Measurements from ENCODE around the gene SQOR.

Gene SQOR

DNA sequence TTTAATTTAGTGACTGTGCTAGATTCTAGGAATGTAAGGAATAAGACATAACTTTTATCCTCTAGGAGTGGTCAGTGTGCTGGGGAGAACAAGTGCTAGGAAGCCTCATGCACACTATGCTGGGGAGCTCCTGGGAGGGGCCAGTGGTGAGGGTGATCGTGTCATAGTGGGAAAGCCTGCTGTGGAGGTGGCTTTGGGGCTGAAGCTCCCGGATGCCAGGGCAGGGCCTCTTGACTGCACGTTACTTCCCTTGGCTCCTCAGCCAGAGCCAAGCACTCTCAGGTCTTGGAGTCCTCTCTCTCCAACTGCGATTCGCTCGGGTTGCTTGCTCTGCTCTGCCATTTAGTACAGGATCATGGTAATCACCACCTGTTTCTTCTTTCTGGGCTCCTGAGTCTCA, 33.6 kb downstream of the SQOR start:
- H3K36me3 ChIP-seq (ENCODE audit: control insufficient read depth, insufficient read depth, low read length) = no peaks in the 10 kb centered on the region
- H3K27me3 ChIP-seq (ENCODE audit: control insufficient read depth, insufficient read depth, low read length) = no peaks in the 10 kb centered on the region
- no peaks in the 10 kb centered on the region for H3K9me3 ChIP-seq (ENCODE audit: control insufficient read depth, insufficient read depth, low read length)
- no peak overlapping the region for H3K9ac ChIP-seq (ENCODE audit: low read depth, low read length)
- H3K4me1 ChIP-seq (ENCODE audit: control insufficient read depth, insufficient read depth, low read length) = no peaks in the 10 kb centered on the region
- H3K4me3 ChIP-seq (ENCODE audit: low read depth, low read length) = no peak overlapping the region

GRCh38 chr15:45669422-45669821, 34.6 kb downstream of the SQOR start:
- no peaks in the 10 kb centered on the region for H3K36me3 ChIP-seq (ENCODE audit: control insufficient read depth, insufficient read depth, low read length)
- H3K27me3 ChIP-seq (ENCODE audit: control insufficient read depth, insufficient read depth, low read length) = no peaks in the 10 kb centered on the region
- no peaks in the 10 kb centered on the region for H3K9me3 ChIP-seq (ENCODE audit: control insufficient read depth, insufficient read depth, low read length)
- no peaks in the 10 kb centered on the region for H3K4me1 ChIP-seq (ENCODE audit: control insufficient read depth, insufficient read depth, low read length)
- H3K4me3 ChIP-seq (ENCODE audit: low read depth, low read length) = no peak overlapping the region
- no peak overlapping the region for H3K9ac ChIP-seq (ENCODE audit: low read depth, low read length)

GRCh38 chr15:45670091-45670490, 35.3 kb downstream of the SQOR start:
- Histone ChIP-seq H3K4me1 (ENCODE audit: control insufficient read depth, insufficient read depth, low read length) (no peaks in the 10 kb centered on the region), H3K36me3 (ENCODE audit: control insufficient read depth, insufficient read depth, low read length) (no peaks in the 10 kb centered on the region), H3K9me3 (ENCODE audit: control insufficient read depth, insufficient read depth, low read length) (no peaks in the 10 kb centered on the region), H3K4me3 (ENCODE audit: low read depth, low read length) (no peak overlapping the region), H3K9ac (ENCODE audit: low read depth, low read length) (no peak overlapping the region), H3K27me3 (ENCODE audit: control insufficient read depth, insufficient read depth, low read length) (no peaks in the 10 kb centered on the region)

GRCh38 chr15:45670511-45670910, 35.7 kb downstream of the SQOR start:
- Histone ChIP-seq H3K9ac (ENCODE audit: low read depth, low read length) (no peak overlapping the region), H3K36me3 (ENCODE audit: control insufficient read depth, insufficient read depth, low read length) (no peaks in the 10 kb centered on the region), H3K4me3 (ENCODE audit: low read depth, low read length) (no peak overlapping the region), H3K9me3 (ENCODE audit: control insufficient read depth, insufficient read depth, low read length) (no peaks in the 10 kb centered on the region), H3K4me1 (ENCODE audit: control insufficient read depth, insufficient read depth, low read length) (no peaks in the 10 kb centered on the region), H3K27me3 (ENCODE audit: control insufficient read depth, insufficient read depth, low read length) (no peaks in the 10 kb centered on the region)

- Histone ChIP-seq H3K9me3 (ENCODE audit: control insufficient read depth, insufficient read depth, low read length) (no peaks in the 10 kb centered on the region), H3K36me3 (ENCODE audit: control insufficient read depth, insufficient read depth, low read length) (no peaks in the 10 kb centered on the region), H3K4me3 (ENCODE audit: low read depth, low read length) (no peak overlapping the region), H3K4me1 (ENCODE audit: control insufficient read depth, insufficient read depth, low read length) (no peaks in the 10 kb centered on the region), H3K9ac (ENCODE audit: low read depth, low read length) (no peak overlapping the region), H3K27me3 (ENCODE audit: control insufficient read depth, insufficient read depth, low read length) (no peaks in the 10 kb centered on the region)
Measured at GRCh38 chr15:45674677-45675076, 39.8 kb downstream of the SQOR start.

GRCh38 chr15:45677797-45678196, 43.0 kb downstream of the SQOR start:
- Histone ChIP-seq H3K9ac (ENCODE audit: low read depth, low read length) (no peak overlapping the region), H3K27me3 (ENCODE audit: control insufficient read depth, insufficient read depth, low read length) (no peaks in the 10 kb centered on the region), H3K4me3 (ENCODE audit: low read depth, low read length) (no peak overlapping the region), H3K4me1 (ENCODE audit: control insufficient read depth, insufficient read depth, low read length) (no peaks in the 10 kb centered on the region), H3K9me3 (ENCODE audit: control insufficient read depth, insufficient read depth, low read length) (no peaks in the 10 kb centered on the region), H3K36me3 (ENCODE audit: control insufficient read depth, insufficient read depth, low read length) (no peaks in the 10 kb centered on the region)

GRCh38 chr15:45678459-45679178, 43.8 kb downstream of the SQOR start:
- H3K4me1 ChIP-seq (ENCODE audit: control insufficient read depth, insufficient read depth, low read length) = no peaks in the 10 kb centered on the region
- H3K4me3 ChIP-seq (ENCODE audit: low read depth, low read length) = no peak overlapping the region
- no peaks in the 10 kb centered on the region for H3K36me3 ChIP-seq (ENCODE audit: control insufficient read depth, insufficient read depth, low read length)
- no peaks in the 10 kb centered on the region for H3K9me3 ChIP-seq (ENCODE audit: control insufficient read depth, insufficient read depth, low read length)
- no peak overlapping the region for H3K9ac ChIP-seq (ENCODE audit: low read depth, low read length)
- no peaks in the 10 kb centered on the region for H3K27me3 ChIP-seq (ENCODE audit: control insufficient read depth, insufficient read depth, low read length)

DNA sequence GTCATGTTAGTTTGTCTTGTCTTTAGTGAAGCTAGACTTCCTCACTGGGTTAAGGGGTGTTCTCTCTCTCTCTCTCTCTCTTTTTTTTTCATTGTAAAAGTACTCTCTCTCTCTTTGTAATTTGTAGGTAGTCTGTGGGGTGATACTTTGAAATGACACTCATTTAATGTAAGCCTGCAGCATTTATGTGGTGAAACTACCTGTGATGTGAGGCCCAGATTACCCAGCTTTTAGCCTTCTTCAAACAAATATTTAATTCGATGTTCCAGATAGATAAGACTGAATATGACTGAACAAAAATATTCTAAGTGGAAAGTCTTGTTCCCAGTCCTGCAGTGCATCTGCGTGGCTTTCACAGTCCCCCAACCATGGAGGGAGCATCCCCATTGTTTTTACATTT, 49.7 kb downstream of the SQOR start:
- no peaks in the 10 kb centered on the region for H3K36me3 ChIP-seq (ENCODE audit: control insufficient read depth, insufficient read depth, low read length)
- H3K9ac ChIP-seq (ENCODE audit: low read depth, low read length) = no peak overlapping the region
- no peak overlapping the region for H3K4me3 ChIP-seq (ENCODE audit: low read depth, low read length)

DNA sequence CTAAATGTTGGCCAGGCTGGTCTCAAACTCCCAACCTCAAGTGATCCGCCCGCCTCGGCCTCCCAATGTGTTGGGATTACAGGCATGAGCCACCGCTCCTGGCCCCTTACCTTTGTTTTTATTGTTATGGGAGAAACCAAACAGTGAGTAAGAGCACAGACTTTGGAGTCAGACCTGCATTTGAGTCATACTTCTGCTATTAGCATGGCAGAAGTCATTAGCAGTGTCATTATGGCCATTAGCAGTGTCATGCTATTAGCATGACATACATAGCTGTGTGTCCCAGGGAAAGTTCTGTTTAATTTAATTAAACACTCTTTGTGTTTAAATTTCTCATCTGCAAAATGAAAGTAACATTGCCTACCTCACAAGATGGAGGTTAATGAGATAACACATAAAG, 54.8 kb downstream of the SQOR start:
- H3K9me3 ChIP-seq (ENCODE audit: control insufficient read depth, insufficient read depth, low read length) = no peaks in the 10 kb centered on the region
- no peaks in the 10 kb centered on the region for H3K4me1 ChIP-seq (ENCODE audit: control insufficient read depth, insufficient read depth, low read length)
- H3K9ac ChIP-seq (ENCODE audit: low read depth, low read length) = no peak overlapping the region
- H3K4me3 ChIP-seq (ENCODE audit: low read depth, low read length) = no peak overlapping the region
- H3K36me3 ChIP-seq (ENCODE audit: control insufficient read depth, insufficient read depth, low read length) = no peaks in the 10 kb centered on the region
- H3K27me3 ChIP-seq (ENCODE audit: control insufficient read depth, insufficient read depth, low read length) = no peaks in the 10 kb centered on the region

More for the DNA sequence above, 49.7 kb downstream of the SQOR start:
- no peaks in the 10 kb centered on the region for H3K27me3 ChIP-seq (ENCODE audit: control insufficient read depth, insufficient read depth, low read length)
- H3K4me1 ChIP-seq (ENCODE audit: control insufficient read depth, insufficient read depth, low read length) = no peaks in the 10 kb centered on the region
- H3K9me3 ChIP-seq (ENCODE audit: control insufficient read depth, insufficient read depth, low read length) = no peaks in the 10 kb centered on the region

- Histone ChIP-seq H3K9me3 (ENCODE audit: control insufficient read depth, insufficient read depth, low read length) (no peaks in the 10 kb centered on the region), H3K27me3 (ENCODE audit: control insufficient read depth, insufficient read depth, low read length) (no peaks in the 10 kb centered on the region), H3K36me3 (ENCODE audit: control insufficient read depth, insufficient read depth, low read length) (no peaks in the 10 kb centered on the region), H3K4me3 (ENCODE audit: low read depth, low read length) (no peak overlapping the region), H3K4me1 (ENCODE audit: control insufficient read depth, insufficient read depth, low read length) (no peaks in the 10 kb centered on the region), H3K9ac (ENCODE audit: low read depth, low read length) (no peak overlapping the region)
Measured at GRCh38 chr15:45690581-45691260, 55.9 kb downstream of the SQOR start.

DNA sequence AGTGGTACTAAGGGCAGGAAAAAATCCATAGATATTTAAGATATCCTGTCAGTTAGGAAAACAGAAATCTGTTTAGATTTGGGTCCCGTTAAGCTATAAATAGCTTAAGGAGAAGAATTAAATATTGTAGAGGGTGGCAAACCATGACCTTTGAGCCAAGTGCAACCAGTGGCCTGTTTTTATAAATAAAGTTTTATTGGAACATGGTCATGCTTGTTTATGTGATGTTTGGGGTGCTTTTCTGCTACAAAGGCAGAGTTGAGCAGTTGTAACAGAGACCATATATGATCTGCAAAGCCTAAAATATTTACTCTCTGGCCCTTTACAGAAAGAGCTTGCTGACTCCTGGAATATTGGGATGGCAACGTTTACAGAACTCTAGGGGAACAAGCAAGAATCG, 66.3 kb downstream of the SQOR start:
- H3K9ac ChIP-seq (ENCODE audit: low read depth, low read length) = no peak overlapping the region
- no peaks in the 10 kb centered on the region for H3K9me3 ChIP-seq (ENCODE audit: control insufficient read depth, insufficient read depth, low read length)
- no peaks in the 10 kb centered on the region for H3K36me3 ChIP-seq (ENCODE audit: control insufficient read depth, insufficient read depth, low read length)
- peaks cover 3% of the 10 kb centered on the region for H3K4me1 ChIP-seq (ENCODE audit: control insufficient read depth, insufficient read depth, low read length)
- H3K27me3 ChIP-seq (ENCODE audit: control insufficient read depth, insufficient read depth, low read length) = peaks cover 14% of the 10 kb centered on the region
- no peak overlapping the region for H3K4me3 ChIP-seq (ENCODE audit: low read depth, low read length)

- Histone ChIP-seq H3K27me3 (ENCODE audit: control insufficient read depth, insufficient read depth, low read length) (peaks cover 14% of the 10 kb centered on the region), H3K36me3 (ENCODE audit: control insufficient read depth, insufficient read depth, low read length) (no peaks in the 10 kb centered on the region), H3K4me3 (ENCODE audit: low read depth, low read length) (no peak overlapping the region), H3K9ac (ENCODE audit: low read depth, low read length) (no peak overlapping the region), H3K4me1 (ENCODE audit: control insufficient read depth, insufficient read depth, low read length) (peaks cover 3% of the 10 kb centered on the region), H3K9me3 (ENCODE audit: control insufficient read depth, insufficient read depth, low read length) (no peaks in the 10 kb centered on the region)
Measured at GRCh38 chr15:45702041-45702440, 67.2 kb downstream of the SQOR start.
